OCI-LY7 (cell line): Measurements from ENCODE around the gene DEGS1. TPM values are rescaled to one million over a fixed set of nuclear protein-coding genes. Genes with fewer than 3 reads are reported as not detected.

Experiments
- BruUV-seq: library from RNA; stranded (reverse); fragments of 400-500 nt; replicated peaks from 2 replicates; lab custom pipeline; 2021; lab: Mats Ljungman, UMichigan
- CTCF ChIA-PET: fragments of 300-600 bp; sonication (Branson Sonifier 250); formaldehyde crosslinking; loops from one replicate; lab custom pipeline; 2022; ENCODE audit warnings: antibody characterized with exemption; ENCODE audit not compliant: unreplicated experiment; lab: Charles Lee
- POLR2A ChIA-PET: fragments of 300-600 bp; sonication (Branson Sonifier 250); formaldehyde crosslinking; loops from one replicate; lab custom pipeline; 2022; ENCODE audit warnings: antibody characterized with exemption; lab: Charles Lee
- DNase-seq: peaks from one replicate; pipeline ENCODE4 v3.0.0-alpha.2; 2015; ENCODE audit warnings: low spot score
- H2AFZ ChIP-seq: fragments of 200-600 bp; sonication (generic), shearing (Covaris generic); 2 replicates; pipeline ENCODE4 v1.6.1; 2014; ENCODE audit warnings: mild to moderate bottlenecking, antibody characterized with exemption, low read length, moderate library complexity
- H3K27ac ChIP-seq: fragments of 200-600 bp; sonication (generic); 2 replicates; pipeline ENCODE4 v1.5.1; 2014; ENCODE audit warnings: mixed run types, low read depth, mild to moderate bottlenecking, moderate library complexity, low read length, inconsistent platforms; ENCODE audit not compliant: poor library complexity, severe bottlenecking
- H3K36me3 ChIP-seq: fragments of 200-600 bp; sonication (generic); 2 replicates; pipeline ENCODE4 v1.6.1; 2014; ENCODE audit warnings: mild to moderate bottlenecking, antibody characterized with exemption, low read length, moderate library complexity, mixed read lengths; ENCODE audit not compliant: insufficient read depth
- H3K4me1 ChIP-seq: fragments of 200-600 bp; sonication (generic); 2 replicates; pipeline ENCODE4 v1.5.1; 2014; ENCODE audit warnings: mild to moderate bottlenecking, low read length; ENCODE audit not compliant: insufficient read depth, poor library complexity, severe bottlenecking
- H3K4me2 ChIP-seq: fragments of 200-600 bp; sonication (generic); 2 replicates; pipeline ENCODE4 v1.6.1; 2014; ENCODE audit warnings: mild to moderate bottlenecking, low read length
- H3K4me3 ChIP-seq: fragments of 200-600 bp; sonication (generic); 2 replicates; pipeline ENCODE4 v1.5.1; 2014; ENCODE audit warnings: mild to moderate bottlenecking, low read depth, low read length; ENCODE audit not compliant: poor library complexity, severe bottlenecking
- H3K79me2 ChIP-seq: fragments of 200-600 bp; sonication (generic); 2 replicates; pipeline ENCODE4 v1.6.1; 2016; ENCODE audit warnings: low read depth, mild to moderate bottlenecking, low read length, moderate library complexity, mixed read lengths; ENCODE audit not compliant: insufficient read depth
- H3K9me2 ChIP-seq: fragments of 200-600 bp; sonication (generic); 2 replicates; pipeline ENCODE4 v1.6.1; 2016; ENCODE audit warnings: mild to moderate bottlenecking, low read length, mixed read lengths; ENCODE audit not compliant: insufficient read depth
- H3K9me3 ChIP-seq: fragments of 200-600 bp; sonication (generic); 2 replicates; pipeline ENCODE4 v1.6.1; 2014; ENCODE audit warnings: mild to moderate bottlenecking, mixed run types, low read length, mixed read lengths
- H4K20me1 ChIP-seq: fragments of 200-600 bp; sonication (generic); 2 replicates; pipeline ENCODE4 v1.6.1; 2014; ENCODE audit warnings: mild to moderate bottlenecking, antibody characterized with exemption, low read length, moderate library complexity, mixed read lengths; ENCODE audit not compliant: insufficient read depth
- EZH2phosphoT487 ChIP-seq: fragments of 200-600 bp; sonication (generic); IDR thresholded peaks from 2 replicates; pipeline ENCODE4 v1.6.1; 2018; ENCODE audit warnings: low read depth, borderline replicate concordance, mild to moderate bottlenecking, mixed run types, antibody characterized with exemption, low read length, moderate library complexity, mixed read lengths
- intact Hi-C: fragments of 100-400 bp; cut with micrococcal nuclease; formaldehyde crosslinking; loops from one replicate; pipeline ENCODE4 v1.10.0; 2022; ENCODE audit not compliant: unreplicated experiment
- total RNA-seq, 2 experiments: library from RNA; depleted of rRNA in 1 of 2; stranded (reverse); fragments of >200 nt in 1 of 2; shearing (Covaris generic) in 1 of 2; gene quantifications; 2 replicates each; pipeline ENCODE4 v1.2.3, GENCODE V29; 2014 to 2022
- TF ChIP-seq, protein P1 (sequence below): fragments of 200-600 bp; sonication (generic); conservative IDR thresholded peaks from 2 replicates; pipeline ENCODE4 v1.5.1; 2014; ENCODE audit warnings: mild to moderate bottlenecking, antibody characterized with exemption, low read length, moderate library complexity, mixed read lengths

DEGS1 gene
- total RNA-seq, 2 experiments from 2014 or later, result 34.8 to 53.2 TPM

DNA sequence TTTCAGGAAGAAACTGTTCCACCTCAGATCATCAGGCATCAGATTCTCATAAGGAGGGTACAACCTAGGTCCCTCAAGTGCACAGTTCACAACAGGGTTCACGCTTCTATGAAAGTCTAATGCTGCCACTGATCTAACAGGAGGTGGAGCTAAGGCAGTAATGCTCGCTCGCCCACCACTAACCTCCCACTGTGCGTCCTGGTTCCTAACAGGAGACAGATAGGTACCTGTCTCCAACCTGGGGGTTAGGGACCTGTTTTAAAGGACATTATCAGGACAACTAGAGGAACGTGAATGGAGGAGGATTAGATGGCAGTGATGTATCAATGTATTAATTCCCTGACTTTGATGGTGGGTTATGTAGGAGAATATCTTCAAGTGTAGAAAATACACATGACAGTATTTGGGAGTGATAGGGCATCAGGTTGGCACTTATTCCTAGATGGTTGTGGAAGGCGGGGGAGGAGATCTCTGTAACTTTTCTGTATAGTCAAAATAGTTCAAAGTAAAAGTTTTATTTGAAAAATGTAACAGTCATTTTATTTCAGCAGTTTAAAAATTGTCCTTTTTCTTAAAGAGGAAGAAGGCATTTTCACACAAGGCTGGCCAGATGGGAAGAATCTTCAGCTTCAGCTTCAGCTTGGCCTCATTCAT, 43.9 kb downstream of the DEGS1 start:
- H3K9me3 ChIP-seq, result no peaks in the 10 kb centered on the region
- H2AFZ ChIP-seq, result no peak overlapping the region
- no peaks in the 10 kb centered on the region for H3K9me2 ChIP-seq
- peaks cover 39% of the 10 kb centered on the region for H3K36me3 ChIP-seq
- no TSS peak for BruUV-seq
- H3K4me3 ChIP-seq, result no peak overlapping the region
- H3K4me1 ChIP-seq, result no peaks in the 10 kb centered on the region
- ChIA-PET CTCF (no interaction called here), POLR2A (no interaction called here)
- TF ChIP-seq EZH2phosphoT487, result no peak
- TF ChIP-seq, protein P1, sequence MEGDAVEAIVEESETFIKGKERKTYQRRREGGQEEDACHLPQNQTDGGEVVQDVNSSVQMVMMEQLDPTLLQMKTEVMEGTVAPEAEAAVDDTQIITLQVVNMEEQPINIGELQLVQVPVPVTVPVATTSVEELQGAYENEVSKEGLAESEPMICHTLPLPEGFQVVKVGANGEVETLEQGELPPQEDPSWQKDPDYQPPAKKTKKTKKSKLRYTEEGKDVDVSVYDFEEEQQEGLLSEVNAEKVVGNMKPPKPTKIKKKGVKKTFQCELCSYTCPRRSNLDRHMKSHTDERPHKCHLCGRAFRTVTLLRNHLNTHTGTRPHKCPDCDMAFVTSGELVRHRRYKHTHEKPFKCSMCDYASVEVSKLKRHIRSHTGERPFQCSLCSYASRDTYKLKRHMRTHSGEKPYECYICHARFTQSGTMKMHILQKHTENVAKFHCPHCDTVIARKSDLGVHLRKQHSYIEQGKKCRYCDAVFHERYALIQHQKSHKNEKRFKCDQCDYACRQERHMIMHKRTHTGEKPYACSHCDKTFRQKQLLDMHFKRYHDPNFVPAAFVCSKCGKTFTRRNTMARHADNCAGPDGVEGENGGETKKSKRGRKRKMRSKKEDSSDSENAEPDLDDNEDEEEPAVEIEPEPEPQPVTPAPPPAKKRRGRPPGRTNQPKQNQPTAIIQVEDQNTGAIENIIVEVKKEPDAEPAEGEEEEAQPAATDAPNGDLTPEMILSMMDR, result no peak
- H4K20me1 ChIP-seq, result no peaks in the 10 kb centered on the region
- H3K79me2 ChIP-seq, result no peaks in the 10 kb centered on the region
- no peak for DNase-seq
- intact Hi-C loops, result no loop called here
- no peak overlapping the region for H3K4me2 ChIP-seq
- no peak overlapping the region for H3K27ac ChIP-seq

DNA sequence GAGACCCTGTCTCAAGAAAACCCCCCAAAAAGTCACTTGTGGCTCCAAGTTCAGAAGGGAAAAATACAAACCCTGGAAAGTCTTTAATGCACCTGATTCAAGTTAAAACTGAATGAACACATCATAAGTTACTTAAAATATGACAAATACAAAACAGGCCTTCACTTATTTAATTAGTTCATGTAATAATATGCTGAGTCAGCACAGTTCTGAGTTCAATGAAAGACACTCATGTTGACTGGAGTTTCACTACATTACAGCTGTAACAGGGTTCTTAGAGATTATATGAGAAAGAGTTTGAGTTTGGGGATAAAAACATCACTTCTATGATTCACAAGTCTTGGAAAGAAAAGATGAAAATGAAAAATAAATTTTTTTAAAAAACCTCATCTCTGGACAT, 51.0 kb downstream of the DEGS1 start:
- ChIA-PET POLR2A (interaction anchor here (0.5 to 1.4 kb wide), 7 partner anchors 9 to 92 kb away, joined by 3 to 6 read pairs (median 3); partner anchors contain the start of gene DEGS1), CTCF (no interaction called here)

More for the DNA sequence above, 51.0 kb downstream of the DEGS1 start:
- Histone ChIP-seq H3K4me3 (no peak overlapping the region), H3K9me2 (no peaks in the 10 kb centered on the region), H3K4me2 (no peak overlapping the region), H3K27ac (no peak overlapping the region), H4K20me1 (no peaks in the 10 kb centered on the region), H3K36me3 (peaks cover 57% of the 10 kb centered on the region), H3K4me1 (peaks cover 20% of the 10 kb centered on the region), H3K9me3 (no peaks in the 10 kb centered on the region), H2AFZ (no peak overlapping the region), H3K79me2 (no peaks in the 10 kb centered on the region)
- BruUV-seq, result no TSS peak
- intact Hi-C loops, result no loop called here
- no peak for TF ChIP-seq EZH2phosphoT487
- TF ChIP-seq, protein P1, result no peak
- DNase-seq, result no peak
